HUES6 (cell line): ENCODE measurements around the gene EHD4.

Source experiments
- H3K27ac ChIP-seq: 2 replicates; pipeline ENCODE4 v1.7.0; 2013; ENCODE audit warnings: low read depth, mild to moderate bottlenecking, low read length, inconsistent platforms
- H3K27me3 ChIP-seq: 2 replicates; pipeline ENCODE4 v1.6.1; 2013; ENCODE audit warnings: low read length; ENCODE audit not compliant: control insufficient read depth, insufficient read depth
- H3K36me3 ChIP-seq: 2 replicates; pipeline ENCODE4 v1.6.1; 2013; ENCODE audit warnings: low read length; ENCODE audit not compliant: control insufficient read depth, insufficient read depth
- H3K4me1 ChIP-seq: 2 replicates; pipeline ENCODE4 v1.6.1; 2013; ENCODE audit warnings: low read length; ENCODE audit not compliant: control insufficient read depth, insufficient read depth
- H3K4me3 ChIP-seq: 2 replicates; pipeline ENCODE4 v1.5.1; 2013; ENCODE audit warnings: low read depth, low read length
- H3K9ac ChIP-seq: one replicate; pipeline ENCODE4 v1.6.1; 2013; ENCODE audit warnings: mild to moderate bottlenecking, low read length
- H3K9me3 ChIP-seq: 2 replicates; pipeline ENCODE4 v1.6.1; 2013; ENCODE audit warnings: low read depth, low read length; ENCODE audit not compliant: control insufficient read depth, insufficient read depth

Gene EHD4

DNA sequence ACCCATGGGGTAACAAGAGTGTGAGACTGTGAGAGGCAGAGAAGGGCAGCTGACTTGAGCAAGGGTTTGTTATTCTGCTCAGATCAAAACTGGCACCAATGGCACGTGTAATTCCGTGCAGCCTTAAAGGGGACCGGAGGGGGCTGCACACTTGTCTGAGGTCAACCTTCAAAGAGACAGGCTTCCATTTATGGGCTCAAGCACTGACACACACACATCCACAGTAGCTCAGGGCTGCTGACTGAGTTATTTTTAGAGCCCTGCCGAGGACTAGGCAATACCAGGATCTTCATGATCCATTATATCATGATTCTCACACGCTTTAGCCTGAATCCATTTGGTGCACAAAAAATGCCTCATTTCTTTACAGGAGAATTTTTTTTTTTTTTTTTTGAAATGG lies 57.9 kb downstream of the EHD4 start:
- Histone ChIP-seq H3K9me3 (no peaks in the 10 kb centered on the region), H3K36me3 (peaks cover 60% of the 10 kb centered on the region), H3K27me3 (no peaks in the 10 kb centered on the region), H3K4me1 (no peaks in the 10 kb centered on the region; the same call in 1 of the 2 replicates), H3K27ac (no peak overlapping the region), H3K4me3 (no peak overlapping the region), H3K9ac (no peak overlapping the region)

DNA sequence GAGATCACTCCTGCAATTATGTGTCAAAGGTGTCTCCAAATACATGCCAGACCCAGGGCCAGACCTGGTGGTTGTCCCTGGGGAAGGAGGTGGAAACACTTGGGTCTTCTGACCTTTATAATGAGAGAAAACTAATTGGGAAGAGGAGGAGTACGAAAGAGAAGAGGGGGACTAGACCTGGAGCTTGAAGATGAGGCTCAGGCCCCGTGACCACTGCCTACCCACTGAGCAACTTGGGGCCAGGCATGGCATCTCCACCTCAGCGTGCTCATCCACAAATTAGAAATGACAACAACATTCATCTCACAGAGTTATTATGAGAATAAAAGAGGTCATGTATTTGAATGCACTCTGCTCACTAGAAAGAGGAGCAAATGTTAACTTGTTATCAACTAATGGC lies 59.1 kb downstream of the EHD4 start:
- no peaks in the 10 kb centered on the region; the same call in 1 of the 2 replicates for H3K4me1 ChIP-seq
- H3K9me3 ChIP-seq: no peaks in the 10 kb centered on the region
- H3K27me3 ChIP-seq: no peaks in the 10 kb centered on the region
- no peak overlapping the region for H3K27ac ChIP-seq
- peaks cover 60% of the 10 kb centered on the region for H3K36me3 ChIP-seq
- H3K9ac ChIP-seq: no peak overlapping the region
- H3K4me3 ChIP-seq: no peak overlapping the region

DNA sequence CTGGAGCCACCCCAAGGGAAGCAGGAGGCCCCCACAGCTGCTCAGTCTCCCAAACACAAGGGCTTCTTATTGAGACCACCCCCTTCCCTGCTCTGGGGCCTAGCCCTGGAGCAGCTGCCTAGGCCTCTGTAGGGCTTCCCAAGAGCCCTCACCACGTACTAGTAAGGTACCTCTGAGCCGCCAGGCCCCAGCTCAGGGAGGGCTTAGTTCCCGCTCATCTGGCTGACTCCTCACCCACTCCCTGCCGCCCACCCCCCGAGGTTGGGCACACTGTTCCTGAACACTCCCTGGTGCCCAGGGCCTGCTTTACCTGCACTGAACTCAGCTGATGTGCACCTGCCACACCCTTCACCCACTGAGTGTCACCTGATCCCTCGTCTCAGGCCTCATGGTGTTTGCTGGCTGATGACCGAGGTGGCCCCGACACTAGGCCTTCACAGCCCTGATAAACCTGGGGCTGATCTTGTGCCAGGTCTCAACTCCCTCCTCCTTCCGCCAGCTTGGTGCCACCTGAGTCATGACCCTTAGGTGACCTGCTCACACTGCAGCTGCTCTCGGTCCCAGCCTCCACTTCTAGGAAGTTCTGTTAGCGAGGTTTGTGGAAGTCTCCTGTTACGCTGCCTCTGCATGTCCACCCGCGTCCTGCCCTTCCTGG lies 60.5 kb downstream of the EHD4 start:
- H3K9me3 ChIP-seq: no peaks in the 10 kb centered on the region
- no peak overlapping the region for H3K27ac ChIP-seq
- no peaks in the 10 kb centered on the region for H3K4me1 ChIP-seq
- H3K4me3 ChIP-seq: no peak overlapping the region
- no peaks in the 10 kb centered on the region for H3K27me3 ChIP-seq
- H3K36me3 ChIP-seq: peaks cover 64% of the 10 kb centered on the region
- H3K9ac ChIP-seq: no peak overlapping the region

DNA sequence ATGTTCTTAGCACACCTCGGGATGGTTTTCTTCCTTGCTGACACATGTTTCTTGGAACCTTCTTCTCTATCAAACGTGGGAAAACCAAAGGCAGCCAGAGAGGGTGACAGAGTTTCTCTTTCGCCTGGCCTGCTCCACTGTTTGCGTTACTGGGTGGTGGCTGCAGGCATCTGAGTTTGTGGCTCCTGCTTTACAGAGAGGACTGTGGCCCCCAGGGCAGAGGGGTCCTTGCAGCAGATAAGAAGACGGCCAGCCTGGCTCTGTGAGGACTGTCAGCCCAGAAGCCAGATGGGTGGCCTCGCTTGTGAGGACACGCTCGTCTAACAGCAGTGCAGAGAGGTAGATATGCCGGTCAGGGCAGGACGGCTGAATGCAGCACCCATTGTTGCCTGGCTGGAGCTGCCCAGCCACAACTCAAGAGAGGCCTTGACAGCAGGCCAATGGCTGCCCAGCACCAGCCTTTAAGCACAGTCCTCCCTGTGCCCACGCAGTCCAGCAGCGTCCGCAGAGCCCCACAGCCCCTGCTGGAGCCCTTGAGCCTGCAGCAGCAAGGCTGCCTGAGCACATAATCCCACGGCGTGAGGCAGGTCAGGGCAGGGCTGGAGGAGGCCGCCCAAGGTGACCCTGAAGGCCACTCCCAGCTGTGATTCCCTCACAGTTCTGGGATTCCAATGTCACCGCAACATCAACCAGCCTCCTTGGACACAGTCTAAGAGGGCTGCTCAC lies 63.5 kb downstream of the EHD4 start:
- Histone ChIP-seq H3K36me3 (peaks cover 56% of the 10 kb centered on the region), H3K27ac (no peak overlapping the region), H3K4me1 (peaks cover 3% of the 10 kb centered on the region; the same call in 1 of the 2 replicates)

DNA sequence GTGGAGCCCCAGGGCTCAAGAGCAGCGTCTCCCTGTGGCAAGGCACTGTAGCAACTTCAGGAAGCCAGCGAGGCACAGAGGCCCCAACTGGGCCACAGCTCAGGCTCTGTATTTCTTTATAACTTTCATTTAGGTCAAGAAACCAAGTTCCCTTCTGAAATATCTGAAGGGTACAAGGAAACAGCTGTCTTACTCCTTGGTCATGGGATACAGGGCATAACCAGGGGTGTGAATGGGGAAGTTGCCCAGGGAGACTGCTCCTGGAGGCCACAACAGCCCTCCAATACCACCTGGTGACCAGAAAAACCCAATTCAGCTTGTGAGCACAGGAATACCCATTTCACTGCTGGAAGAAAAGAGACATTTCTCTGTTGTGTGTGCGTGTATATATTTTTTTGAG lies 65.2 kb downstream of the EHD4 start:
- Histone ChIP-seq H3K36me3 (peaks cover 46% of the 10 kb centered on the region), H3K4me3 (no peak overlapping the region), H3K27ac (no peak overlapping the region), H3K9me3 (no peaks in the 10 kb centered on the region), H3K27me3 (no peaks in the 10 kb centered on the region), H3K9ac (no peak overlapping the region), H3K4me1 (peaks cover 3% of the 10 kb centered on the region; the same call in 1 of the 2 replicates)

More for the DNA sequence above, 63.5 kb downstream of the EHD4 start:
- no peaks in the 10 kb centered on the region for H3K9me3 ChIP-seq
- no peak overlapping the region for H3K4me3 ChIP-seq
- H3K9ac ChIP-seq: no peak overlapping the region
- no peaks in the 10 kb centered on the region for H3K27me3 ChIP-seq

DNA sequence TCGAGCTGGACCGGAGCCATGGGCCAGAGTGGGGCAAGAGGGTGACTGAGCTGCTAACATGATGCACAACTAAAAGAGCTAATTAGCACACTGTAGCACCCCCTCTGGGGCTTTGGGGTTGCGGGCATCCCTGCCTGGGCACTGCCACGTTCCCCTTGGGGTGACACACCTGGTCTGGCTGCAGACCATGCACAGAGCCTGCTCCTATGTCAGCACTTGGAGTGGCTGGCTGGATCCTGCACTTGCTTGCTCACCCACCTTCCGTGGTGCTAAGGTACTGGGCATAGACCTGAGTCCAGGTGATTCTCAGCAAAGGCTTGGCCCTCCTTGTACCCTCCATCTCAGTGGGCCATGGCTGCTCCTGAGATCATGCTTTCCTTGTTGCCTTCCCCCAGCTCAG lies 65.7 kb downstream of the EHD4 start:
- no peak overlapping the region for H3K27ac ChIP-seq
- H3K27me3 ChIP-seq: no peaks in the 10 kb centered on the region
- peaks cover 47% of the 10 kb centered on the region for H3K36me3 ChIP-seq
- H3K9me3 ChIP-seq: no peaks in the 10 kb centered on the region
- H3K4me3 ChIP-seq: no peak overlapping the region
- H3K9ac ChIP-seq: no peak overlapping the region
- peaks cover 3% of the 10 kb centered on the region; the same call in 1 of the 2 replicates for H3K4me1 ChIP-seq

DNA sequence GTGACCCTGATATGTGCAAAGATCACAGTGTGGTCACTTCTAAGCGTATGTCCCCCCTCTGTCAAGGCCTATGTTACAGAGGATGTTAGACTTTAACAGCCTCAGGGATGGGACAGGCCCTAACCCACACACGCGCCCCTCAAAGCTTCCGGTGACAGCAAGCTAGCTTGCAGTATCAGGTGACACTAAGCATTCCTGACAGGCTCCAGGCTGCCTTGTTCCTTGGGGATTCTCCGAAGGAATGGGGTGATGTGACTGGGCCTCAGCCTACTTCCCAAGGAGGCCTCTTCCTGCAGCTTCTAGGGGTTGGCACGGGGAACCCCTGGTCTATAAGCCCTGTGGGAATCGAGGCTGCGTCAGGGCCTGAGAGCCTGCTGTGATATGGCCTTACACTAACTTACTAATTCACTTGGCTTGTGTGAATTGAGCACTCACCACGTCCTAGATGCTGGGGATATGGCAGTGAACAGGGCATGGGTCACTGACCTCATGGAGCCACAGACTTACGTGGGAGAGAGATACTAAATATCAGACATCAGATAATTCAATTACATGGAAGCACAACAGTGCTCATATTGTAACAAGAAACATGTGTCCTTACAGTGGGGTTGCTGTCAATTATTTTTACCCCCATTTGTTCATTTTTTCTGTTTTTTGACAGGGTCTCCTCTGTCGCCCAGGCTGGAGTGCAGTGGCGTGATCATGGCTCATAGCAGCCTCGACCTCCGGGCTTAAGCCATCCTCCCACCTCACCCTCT lies 67.1 kb downstream of the EHD4 start:
- no peak overlapping the region for H3K9ac ChIP-seq
- peaks cover 3% of the 10 kb centered on the region; the same call in 1 of the 2 replicates for H3K4me1 ChIP-seq
- H3K27ac ChIP-seq: no peak overlapping the region
- H3K9me3 ChIP-seq: no peaks in the 10 kb centered on the region
- no peaks in the 10 kb centered on the region for H3K27me3 ChIP-seq
- no peak overlapping the region for H3K4me3 ChIP-seq
- peaks cover 51% of the 10 kb centered on the region for H3K36me3 ChIP-seq

DNA sequence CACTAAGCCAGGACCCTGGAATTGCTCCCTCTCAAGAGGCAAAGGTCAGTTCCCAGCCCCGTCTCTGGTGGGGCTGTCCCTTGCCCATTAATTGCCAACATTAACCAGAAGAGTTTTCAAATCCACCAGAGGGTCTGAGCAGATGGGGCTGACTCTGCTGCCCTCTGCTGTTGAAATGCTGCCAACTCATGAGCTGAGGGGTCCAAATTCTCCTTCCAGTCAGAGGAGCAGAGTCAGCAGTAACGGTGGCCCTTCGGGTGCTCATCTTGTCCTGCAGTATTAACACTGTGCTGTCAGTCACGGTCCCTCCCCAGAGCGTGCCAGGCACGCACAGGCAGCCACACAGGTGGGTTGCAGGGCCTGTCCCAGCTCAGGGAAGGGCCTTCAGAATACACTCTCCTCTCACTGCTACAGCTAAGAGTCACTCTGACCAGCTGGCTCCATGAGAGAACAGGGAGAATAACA lies 67.8 kb downstream of the EHD4 start:
- Histone ChIP-seq H3K4me1 (peaks cover 3% of the 10 kb centered on the region; the same call in 1 of the 2 replicates), H3K36me3 (peaks cover 48% of the 10 kb centered on the region), H3K4me3 (no peak overlapping the region), H3K9me3 (no peaks in the 10 kb centered on the region), H3K9ac (no peak overlapping the region), H3K27me3 (no peaks in the 10 kb centered on the region), H3K27ac (no peak overlapping the region)

DNA sequence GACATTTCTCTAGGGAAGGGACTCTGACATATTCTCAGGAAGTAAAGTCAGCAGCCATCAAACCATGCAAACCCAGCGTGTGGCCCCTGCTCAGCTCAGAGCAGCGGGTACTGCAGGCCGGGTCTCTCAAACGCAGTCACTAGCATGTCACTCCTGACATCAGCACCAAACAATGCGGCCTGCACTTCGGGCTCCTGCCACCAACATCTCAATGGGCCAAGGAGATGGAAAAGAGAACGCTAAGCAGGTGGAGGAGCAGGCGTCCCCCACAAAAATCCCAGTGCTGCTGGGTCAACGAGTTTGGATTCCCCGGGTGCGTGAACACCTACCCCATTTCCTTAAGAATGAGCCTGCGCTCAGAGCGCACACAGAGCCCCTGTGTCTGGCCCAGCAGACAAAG lies 68.6 kb downstream of the EHD4 start:
- H3K4me1 ChIP-seq: peaks cover 3% of the 10 kb centered on the region; the same call in 1 of the 2 replicates
- H3K27ac ChIP-seq: no peak overlapping the region
- H3K27me3 ChIP-seq: no peaks in the 10 kb centered on the region
- no peaks in the 10 kb centered on the region for H3K9me3 ChIP-seq
- peaks cover 45% of the 10 kb centered on the region for H3K36me3 ChIP-seq
- H3K9ac ChIP-seq: no peak overlapping the region
- H3K4me3 ChIP-seq: no peak overlapping the region

DNA sequence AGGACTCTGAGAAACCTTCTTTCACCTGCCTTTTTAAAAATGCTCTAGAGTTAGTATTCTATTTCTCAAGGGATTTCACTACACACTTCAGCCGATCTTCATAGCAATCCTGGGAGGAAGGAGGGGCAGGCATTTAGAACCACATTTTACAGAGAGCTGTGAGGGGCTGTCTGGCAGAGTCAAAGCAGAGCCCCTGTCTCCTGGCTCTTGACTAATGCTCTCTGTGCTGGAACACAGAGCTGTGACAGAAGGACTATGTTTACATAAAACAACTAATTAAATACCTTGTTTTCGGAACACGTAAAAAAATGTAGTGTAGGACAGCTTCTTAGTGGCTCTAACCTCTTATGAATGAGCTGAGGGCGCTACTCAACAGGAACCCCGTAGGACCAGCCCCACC lies 70.9 kb downstream of the EHD4 start:
- Histone ChIP-seq H3K9me3 (no peaks in the 10 kb centered on the region), H3K27me3 (no peaks in the 10 kb centered on the region), H3K4me1 (peaks cover 7% of the 10 kb centered on the region; the same call in 1 of the 2 replicates), H3K27ac (no peak overlapping the region), H3K4me3 (no peak overlapping the region), H3K9ac (no peak overlapping the region), H3K36me3 (peaks cover 27% of the 10 kb centered on the region)
